Endometrial microvascular endothelial cells (primary cell): ENCODE data around the gene TMIGD2. TPM values are rescaled to one million over a fixed set of nuclear protein-coding genes. Genes with fewer than 3 reads are reported as not detected.
"Not testable (repeated sequence)": the region's sequence is repeated elsewhere in the genome, so short reads cannot be mapped to it uniquely, and the experiment has no call there.

Experiments used
- in situ Hi-C: cut with HindIII; loops from 2 replicates; pipeline ENCODE4 v1.10.0; 2017; ENCODE audit warnings: low sequenced_read_pairs, low pct_unique_long_range_greater_than_20kb; ENCODE audit errors: inconsistent ontology term
- total RNA-seq: library from RNA; depleted of rRNA; stranded (reverse); fragments of >200 nt; gene quantifications from one replicate; pipeline ENCODE4 v1.2.3, GENCODE V29; 2015; ENCODE audit errors: inconsistent ontology term

Gene TMIGD2
- total RNA-seq, 1 donor from 2014 or later: not detected

DNA sequence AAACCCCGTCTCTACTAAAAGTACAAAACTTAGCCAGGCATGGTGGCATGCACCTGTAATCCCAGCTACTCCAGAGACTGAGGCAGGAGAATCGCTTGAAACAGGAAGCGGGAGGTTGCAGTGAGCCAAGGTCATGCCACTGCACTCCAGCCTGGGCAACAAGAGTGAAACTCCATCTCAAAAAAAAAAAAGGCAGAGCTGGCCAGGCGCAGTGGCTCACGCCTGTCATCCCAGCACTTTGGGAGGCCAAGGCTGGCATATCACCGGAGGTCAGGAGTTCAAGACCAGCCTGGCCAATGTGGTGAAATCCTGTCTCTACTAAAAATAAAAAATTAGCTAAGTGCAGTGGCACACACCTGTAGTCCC lies 27.9 kb downstream of the TMIGD2 start:
- in situ Hi-C loops: not testable (repeated sequence)

DNA sequence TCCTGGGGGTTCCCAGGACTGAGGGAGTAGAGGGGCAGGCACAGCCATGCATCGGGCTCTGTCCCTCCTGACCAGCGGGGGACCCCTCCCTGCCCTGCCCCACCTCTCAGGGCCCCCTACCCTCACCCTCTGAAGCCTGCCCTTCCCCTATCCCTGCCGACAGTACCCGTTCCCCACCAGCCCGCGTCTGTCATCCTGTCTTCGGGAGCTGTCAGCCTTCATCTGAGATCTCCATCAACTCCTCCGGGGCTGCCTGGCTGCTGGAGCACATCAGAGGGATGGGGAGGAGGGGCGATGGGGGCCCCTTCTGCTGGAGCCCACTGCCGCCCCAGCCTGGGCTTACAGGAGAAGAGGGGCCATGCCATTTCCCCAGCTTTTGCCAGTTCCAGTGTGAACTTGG lies 29.3 kb downstream of the TMIGD2 start:
- in situ Hi-C loops: no loop called here

DNA sequence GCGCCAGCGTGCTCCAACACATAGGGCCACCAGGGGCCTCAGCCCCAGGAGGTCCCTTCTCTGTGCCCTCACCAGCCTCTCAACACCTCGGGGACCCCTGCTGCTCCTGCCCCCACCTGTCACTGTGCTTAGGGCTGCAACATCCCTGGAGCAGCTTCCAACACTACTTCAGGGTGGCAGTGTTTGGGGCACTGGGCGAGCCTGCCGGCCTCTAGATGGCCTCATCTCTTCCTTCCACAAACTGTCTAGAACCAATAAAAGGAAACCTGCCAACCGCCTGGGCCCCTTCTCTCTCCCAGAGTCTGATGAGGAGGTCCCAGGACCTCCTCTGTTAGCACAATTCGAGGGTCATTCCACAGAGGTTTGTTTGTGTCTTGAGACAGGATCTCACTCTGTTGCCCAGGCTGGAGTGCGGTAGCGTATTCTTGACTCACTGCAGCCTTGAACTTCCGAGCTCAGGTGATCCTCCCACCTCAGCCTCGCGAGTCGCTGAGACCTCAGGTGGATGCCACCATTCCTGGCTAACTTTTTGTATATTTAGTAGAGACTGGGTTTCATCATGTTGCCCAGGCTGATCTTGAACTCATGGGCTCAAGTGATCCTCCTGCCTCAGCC lies 33.3 kb downstream of the TMIGD2 start:
- in situ Hi-C loops: no loop called here

DNA sequence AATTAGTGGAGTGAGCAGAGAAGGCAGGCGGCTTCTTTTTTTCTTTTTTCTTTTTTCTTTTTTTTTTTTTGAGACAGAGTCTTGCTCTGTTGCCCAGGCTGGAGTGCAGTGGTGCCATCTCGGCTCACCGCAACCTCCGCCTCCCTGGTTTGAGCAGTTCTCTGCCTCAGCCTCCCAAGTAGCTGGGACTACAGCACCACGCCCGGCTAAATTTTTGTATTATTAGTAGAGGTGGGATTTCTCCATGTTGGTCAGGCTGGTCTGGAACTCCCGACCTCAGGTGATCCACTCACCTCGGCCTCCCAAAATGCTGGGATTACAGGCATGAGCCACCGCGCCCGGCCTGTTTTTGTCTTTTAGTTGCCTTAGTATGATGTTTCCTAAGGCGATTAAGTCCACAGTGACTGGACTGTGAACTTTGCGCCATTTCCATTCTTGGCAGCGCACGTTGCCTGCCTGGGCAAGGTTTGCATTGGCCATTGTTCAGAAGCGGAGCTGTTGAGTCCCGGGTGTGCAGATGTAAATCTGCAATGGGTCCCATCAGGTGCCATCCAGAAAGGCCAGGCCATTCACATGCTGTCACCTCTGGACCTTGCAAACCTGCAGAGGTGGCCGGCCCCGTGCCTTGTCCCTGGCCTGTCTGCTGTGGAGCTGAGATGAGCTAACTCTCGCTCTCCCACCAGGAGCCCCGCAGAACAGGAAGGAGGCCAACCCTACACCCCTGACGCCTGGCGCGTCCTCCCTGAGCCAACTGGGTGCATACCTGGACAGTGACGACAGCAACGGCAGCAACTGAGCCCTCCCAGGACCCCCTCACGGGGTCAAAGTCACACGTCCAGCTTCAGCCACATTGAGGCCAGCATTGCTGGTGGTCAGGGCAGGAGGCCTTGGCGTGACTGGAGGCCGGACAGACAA lies 34.0 kb downstream of the TMIGD2 start:
- in situ Hi-C loops: no loop called here

DNA sequence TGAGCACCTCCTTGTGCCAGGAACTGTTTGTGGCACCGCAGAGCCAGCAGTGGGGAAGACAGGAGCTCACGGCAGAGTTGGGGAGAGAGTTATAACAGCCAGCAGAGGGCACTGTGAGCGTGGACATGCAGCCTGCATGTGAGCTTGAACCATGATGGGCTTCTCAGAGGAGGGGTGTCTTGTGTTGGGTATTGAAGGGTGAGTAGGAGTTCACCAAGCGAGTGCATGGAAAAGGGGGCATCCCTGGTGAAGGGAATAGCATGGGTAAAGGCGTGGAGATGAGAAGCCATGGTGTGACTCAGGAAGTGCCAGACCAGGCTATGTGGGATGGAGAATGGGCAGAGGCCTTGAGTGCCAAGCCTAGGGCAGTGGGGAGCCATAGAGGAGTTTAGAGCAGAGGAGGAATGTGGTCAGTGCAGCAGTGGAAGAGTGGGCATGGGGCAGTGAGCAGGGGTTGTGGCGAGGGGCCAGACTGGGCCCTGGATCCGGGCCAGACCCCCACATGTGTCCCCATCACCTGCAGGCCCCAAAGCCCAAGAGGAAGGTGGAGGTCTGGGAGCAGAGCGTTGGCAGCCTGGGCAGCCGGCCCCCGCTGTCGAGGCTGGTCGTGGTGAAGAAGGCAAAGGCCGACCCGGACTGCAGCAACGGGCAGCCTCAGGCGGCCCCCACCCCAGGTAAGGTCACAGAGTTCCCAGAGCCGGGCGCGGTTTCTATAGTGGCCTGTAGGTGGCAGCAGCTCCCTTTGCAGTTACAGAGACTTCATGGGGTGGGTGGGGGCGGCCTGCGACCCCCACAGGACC lies 34.9 kb downstream of the TMIGD2 start:
- in situ Hi-C loops: no loop called here

DNA sequence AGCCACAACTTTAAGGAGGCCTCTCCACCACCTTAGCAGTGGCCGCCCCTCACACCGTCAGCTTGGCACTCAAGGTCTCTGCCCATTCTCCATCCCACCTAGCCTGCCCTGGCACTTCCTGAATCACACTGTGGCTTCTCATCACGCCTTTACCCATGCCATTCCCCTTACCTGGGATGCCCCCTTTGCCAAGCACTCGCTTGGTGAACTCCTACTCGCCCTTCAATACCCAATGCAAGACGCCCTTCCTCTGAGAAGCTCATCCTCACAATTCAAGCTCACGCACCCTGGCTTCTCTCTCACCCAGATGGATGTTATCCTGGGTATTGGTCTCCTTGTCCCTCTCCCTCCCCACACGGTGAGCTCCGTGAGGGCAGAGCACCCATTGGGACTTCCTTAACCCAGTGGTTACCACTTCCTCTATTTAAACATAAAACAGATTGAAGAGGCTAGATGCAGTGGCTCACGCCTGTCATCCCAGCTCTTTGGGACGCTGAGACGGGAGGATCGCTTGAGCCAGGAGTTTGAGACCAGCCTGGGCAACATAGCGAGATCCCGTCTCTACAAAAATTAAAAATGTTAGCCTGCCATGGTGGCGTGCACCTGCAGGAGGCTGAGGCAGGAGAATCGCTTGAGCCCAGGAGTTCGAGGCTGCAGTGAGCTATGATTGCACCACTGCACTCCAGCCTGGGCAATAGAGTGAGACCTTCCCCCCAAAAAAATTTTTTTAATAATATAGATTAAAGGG lies 35.8 kb downstream of the TMIGD2 start:
- in situ Hi-C loops: no loop called here

DNA sequence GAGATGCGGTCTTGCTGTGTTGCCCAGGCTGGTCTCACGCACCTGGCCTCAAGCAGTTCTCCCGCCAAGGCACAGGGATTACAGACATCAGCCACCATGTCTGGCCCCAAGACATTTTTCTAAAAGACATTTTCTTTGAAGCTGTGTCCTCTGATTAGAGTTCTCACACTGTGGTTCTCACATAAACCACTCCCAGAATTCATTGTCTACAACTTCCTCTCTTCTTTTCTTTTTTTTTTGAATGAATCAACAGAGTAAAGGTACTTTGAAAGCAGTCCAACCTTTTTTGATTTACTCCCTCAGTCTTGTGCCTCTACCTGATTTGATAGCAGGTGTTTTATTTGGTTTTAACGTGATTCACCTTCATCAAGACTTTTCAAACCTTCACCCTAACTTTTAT lies 37.4 kb downstream of the TMIGD2 start:
- in situ Hi-C loops: no loop called here

DNA sequence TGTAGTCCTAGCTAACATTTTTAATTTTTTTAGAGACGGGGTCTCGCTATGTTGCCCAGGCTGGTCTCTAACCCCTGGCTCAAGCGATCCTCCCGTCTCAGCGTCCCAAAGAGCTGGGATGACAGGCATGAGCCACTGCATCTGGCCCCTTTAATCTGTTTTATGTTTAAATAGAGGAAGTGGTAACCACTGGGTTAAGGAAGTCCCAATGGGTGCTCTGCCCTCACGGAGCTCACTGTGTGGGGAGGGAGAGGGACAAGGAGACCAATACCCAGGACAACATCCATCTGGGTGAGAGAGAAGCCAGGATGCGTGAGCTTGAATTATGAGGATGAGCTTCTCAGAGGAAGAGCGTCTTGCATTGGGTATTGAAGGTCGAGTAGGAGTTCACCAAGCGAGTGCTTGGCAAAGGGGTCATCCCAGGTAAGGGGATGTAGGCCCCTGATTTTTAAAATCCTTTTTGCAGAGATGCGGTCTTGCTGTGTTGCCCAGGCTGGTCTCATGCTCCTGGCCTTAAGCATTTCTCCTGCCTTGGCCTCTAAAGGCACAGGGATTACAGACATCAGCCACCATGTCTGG lies 41.5 kb downstream of the TMIGD2 start:
- in situ Hi-C loops: no loop called here

DNA sequence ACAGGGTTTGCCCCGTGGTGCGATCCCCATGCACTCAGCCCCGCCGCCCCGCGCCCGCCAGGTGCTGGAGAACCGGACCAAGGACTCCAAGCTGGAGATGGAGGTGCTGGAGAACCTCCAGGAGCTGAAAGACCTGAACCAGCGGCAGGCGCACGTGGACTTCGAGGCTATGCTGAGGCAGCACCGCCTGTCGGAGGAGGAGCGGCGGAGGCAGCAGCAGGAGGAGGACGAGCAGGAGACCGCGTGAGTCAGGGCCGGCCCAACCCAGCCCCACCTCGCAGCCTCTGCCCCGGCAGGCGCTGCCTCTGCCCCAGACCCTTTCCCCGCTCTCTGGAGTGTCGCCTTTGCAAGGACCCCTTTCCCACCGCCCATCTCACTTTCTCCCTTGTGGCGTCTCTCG lies 44.0 kb downstream of the TMIGD2 start:
- in situ Hi-C loops: no loop called here

DNA sequence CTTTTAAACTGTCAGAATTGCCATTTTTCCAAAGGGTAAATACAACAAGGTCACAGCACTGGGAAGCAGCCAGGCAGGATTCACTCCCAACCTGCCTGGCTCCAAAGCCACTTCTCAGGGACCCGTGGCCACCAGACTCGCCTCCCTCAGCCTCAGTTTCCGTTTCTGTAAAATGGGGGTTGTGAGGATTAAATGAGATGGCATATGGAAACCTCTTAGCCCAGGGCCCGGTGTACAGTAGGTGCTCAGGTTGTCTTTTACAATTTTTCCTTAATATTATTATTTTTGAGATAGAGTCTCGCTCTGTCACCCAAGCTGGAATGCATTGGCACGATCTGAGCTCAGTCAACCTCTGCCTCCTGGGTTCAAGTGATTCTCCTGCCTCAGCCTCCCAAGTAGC lies 45.2 kb downstream of the TMIGD2 start:
- in situ Hi-C loops: no loop called here

DNA sequence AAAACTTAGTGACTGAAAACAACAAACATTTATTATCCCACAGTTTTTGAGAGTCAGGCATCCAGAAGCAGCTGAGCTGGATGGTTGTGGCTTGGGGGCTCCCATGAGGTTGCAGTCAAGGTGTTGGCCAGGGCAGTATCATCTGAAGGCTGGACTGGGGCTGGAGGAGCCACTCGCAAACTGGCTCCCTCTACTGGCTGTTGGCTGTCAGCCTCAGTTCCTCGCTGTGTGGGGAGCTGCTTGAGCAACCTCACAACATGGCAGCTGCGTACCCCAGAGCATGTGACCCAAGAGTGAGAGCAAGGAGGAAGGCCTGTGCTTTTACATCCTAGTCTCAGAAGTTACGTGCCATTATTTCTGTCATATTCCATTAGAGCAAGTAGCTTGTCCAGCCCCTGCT lies 45.6 kb downstream of the TMIGD2 start:
- in situ Hi-C loops: no loop called here

DNA sequence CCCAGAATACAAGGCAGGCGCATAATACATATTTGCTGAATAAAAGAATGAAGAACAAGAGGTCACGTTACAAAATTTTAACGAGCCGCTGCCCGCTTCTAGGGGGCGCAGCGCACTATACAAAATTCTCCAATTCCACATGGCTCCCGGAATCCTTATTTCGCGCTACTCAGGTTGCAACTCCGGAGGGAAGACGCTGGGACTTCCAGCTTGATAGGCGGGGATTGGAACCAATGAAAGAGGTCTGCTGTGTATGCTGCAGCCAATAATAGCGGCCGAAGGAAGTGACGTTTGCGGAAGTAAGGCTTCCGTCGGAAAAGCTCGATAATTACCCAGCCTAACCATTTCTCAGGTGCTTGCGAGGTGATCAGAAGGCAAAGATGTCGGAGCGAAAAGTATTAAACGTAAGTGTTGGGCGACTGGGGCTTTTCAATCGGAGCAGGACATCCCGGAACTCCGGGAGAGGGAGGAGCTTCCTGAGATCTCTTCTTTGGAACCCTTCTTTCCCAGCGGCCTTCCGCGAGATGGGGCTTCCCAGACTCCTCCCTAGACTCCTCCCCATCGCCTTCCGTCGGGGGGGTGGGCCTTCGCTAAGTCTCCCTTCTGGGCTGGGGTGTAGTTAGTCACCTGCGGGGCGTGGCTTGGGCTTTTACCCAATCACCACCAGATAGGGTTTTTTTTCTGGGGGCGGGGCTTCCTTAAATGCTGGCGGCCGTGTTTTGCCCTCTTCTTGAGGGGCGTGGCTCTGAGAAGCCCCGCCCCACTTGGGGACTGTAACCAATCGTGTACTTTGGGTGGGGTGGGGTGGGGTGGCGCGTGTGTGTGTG lies 55.2 kb downstream of the TMIGD2 start, which contains the start of gene YJU2:
Gene YJU2 (plus strand): TSS at position 314 of the 827 bp plus-strand sequence. CDS start 67 bp downstream, at position 381.
- in situ Hi-C loops: no loop called here

DNA sequence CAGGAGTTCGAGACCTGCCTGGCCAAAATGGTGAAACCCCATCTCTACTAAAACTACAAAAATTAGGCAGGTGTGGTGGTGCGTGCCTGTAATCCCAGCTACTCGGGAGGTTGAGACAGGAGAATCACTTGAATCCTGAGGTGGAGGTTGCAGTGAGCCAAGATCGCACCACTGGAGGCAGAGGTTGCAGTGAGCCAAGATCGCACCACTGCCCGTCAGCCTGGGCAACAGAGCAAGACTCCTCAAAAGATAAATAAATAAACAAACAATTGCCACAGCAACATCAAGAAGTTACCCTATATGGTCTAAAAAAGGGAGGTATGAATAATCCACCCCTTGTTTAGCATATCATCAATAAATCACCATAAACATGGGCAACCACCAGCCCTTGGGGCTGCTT lies 56.3 kb downstream of the TMIGD2 start:
- in situ Hi-C loops: not testable (repeated sequence)

Other genes with a start within 250 kb of the TMIGD2 start
- 28.1 TPM for gene ZBTB7A, start 235.5 kb downstream of the TMIGD2 start, total RNA-seq
- gene MAP2K2, start 178.3 kb downstream of the TMIGD2 start, total RNA-seq: 156 TPM
- gene CREB3L3, start 148.8 kb downstream of the TMIGD2 start, total RNA-seq: not detected
- 23.2 TPM for gene SIRT6, start 119.8 kb downstream of the TMIGD2 start, total RNA-seq
- gene ANKRD24, start 119.7 kb downstream of the TMIGD2 start, total RNA-seq: not detected
- gene EBI3, start 72.9 kb downstream of the TMIGD2 start, total RNA-seq: 1.1 TPM
- gene YJU2, start 55.3 kb downstream of the TMIGD2 start, total RNA-seq: 39.5 TPM
- gene SHD, start 23.1 kb downstream of the TMIGD2 start, total RNA-seq: not detected
- gene FSD1, start 2.2 kb upstream of the TMIGD2 start, total RNA-seq: 15.1 TPM
- gene STAP2, start 36.4 kb upstream of the TMIGD2 start, total RNA-seq: 15.0 TPM
- gene MPND, start 41.2 kb upstream of the TMIGD2 start, total RNA-seq: 3.5 TPM
- 128 TPM for gene SH3GL1, start 98.2 kb upstream of the TMIGD2 start, total RNA-seq
- gene CHAF1A, start 100.3 kb upstream of the TMIGD2 start, total RNA-seq: 21.3 TPM
- 125 TPM for gene UBXN6, start 155.4 kb upstream of the TMIGD2 start, total RNA-seq
- gene HDGFL2, start 169.9 kb upstream of the TMIGD2 start, total RNA-seq: 66.1 TPM
- gene PLIN4, start 216.1 kb upstream of the TMIGD2 start, total RNA-seq: not detected
- gene PLIN5, start 232.8 kb upstream of the TMIGD2 start, total RNA-seq: not detected
- gene LRG1, start 237.6 kb upstream of the TMIGD2 start, total RNA-seq: 0.28 TPM